ENCODE data around the gene GID4. TPM values are rescaled to one million over a fixed set of nuclear protein-coding genes. Genes with fewer than 3 reads are reported as not detected.
A peak's percentile ranks its signal among the peaks of the same experiment; 100 is the strongest.
"Not testable (repeated sequence)": the region's sequence is repeated elsewhere in the genome, so short reads cannot be mapped to it uniquely, and the experiment has no call there.

The GID4 gene
- total RNA-seq, 1 donor, result 13.0 TPM

GRCh38 chr17:17993852-17994251 is 45.4 kb upstream of the GID4 start:
- DNase-seq (ENCODE audit: insufficient read length, low spot score, missing footprints), result peak; percentile 27
- Histone ChIP-seq H3K79me2 (ENCODE audit: insufficient read depth, low read length) (no peaks in the 10 kb centered on the region), H3K4me1 (ENCODE audit: insufficient read depth, low read length) (peaks cover 10% of the 10 kb centered on the region), H3K9me3 (ENCODE audit: low read depth, low read length) (no peaks in the 10 kb centered on the region), H2AFZ (ENCODE audit: low read length) (no peak overlapping the region), H3K27ac (ENCODE audit: low read depth, low read length) (no peak overlapping the region), H4K20me1 (ENCODE audit: insufficient read depth, low read length) (no peaks in the 10 kb centered on the region), H3K27me3 (ENCODE audit: insufficient read depth, low read length) (no peaks in the 10 kb centered on the region), H3K4me2 (ENCODE audit: insufficient read depth, low read length) (no peak overlapping the region), H3K4me3 (ENCODE audit: insufficient read depth, low read length) (no peak overlapping the region), H3K36me3 (ENCODE audit: insufficient read depth, low read length) (no peaks in the 10 kb centered on the region)
- TF ChIP-seq CTCF (IDR thresholded peaks at IDR 0.05; ENCODE audit: extremely low read depth, low read depth, low read length), result no peak

DNA sequence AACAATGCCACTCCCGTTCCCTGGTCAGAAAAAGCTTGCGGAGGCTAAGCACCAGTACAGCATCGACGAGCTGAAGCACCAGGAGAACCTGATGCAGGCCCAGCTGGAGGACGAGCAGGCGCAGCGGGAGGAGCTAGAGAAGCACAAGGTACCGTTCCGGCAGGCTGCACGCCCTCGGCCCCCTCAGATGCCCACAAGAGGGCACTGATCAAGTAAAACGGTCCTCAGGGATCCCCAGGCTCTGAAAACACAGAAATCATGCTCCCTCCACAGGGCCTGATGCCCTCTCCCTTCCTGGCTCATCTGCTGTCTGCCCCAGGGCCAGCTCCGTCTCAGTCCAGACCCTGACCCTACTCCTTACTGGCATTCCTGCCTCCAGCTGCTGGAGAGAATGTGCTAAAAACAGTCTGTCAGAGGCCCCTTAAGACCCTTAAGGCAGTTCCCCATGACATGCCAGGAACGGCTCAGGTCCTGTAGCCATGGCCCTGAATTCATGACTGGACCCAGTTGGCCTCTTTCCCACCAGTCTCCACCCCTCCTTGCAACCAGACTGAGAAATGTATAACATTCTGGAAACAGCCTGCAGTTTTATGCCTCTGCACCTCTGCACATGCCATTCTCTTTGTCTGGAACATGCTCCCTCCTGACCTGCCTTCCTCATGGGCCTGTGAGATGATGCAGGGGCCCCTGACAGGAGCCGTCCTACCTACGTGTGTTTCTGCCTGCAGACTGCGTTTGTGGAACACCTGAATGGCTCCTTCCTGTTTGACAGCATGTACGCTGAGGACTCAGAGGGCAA is 44.7 kb upstream of the GID4 start:
- no peaks in the 10 kb centered on the region for H3K9me3 ChIP-seq (ENCODE audit: low read depth, low read length)
- H4K20me1 ChIP-seq (ENCODE audit: insufficient read depth, low read length), result no peaks in the 10 kb centered on the region
- no peaks in the 10 kb centered on the region for H3K27me3 ChIP-seq (ENCODE audit: insufficient read depth, low read length)
- peaks cover 10% of the 10 kb centered on the region for H3K4me1 ChIP-seq (ENCODE audit: insufficient read depth, low read length)
- TF ChIP-seq CTCF (IDR thresholded peaks at IDR 0.05; ENCODE audit: extremely low read depth, low read depth, low read length), result peak; percentile 42
- H3K4me3 ChIP-seq (ENCODE audit: insufficient read depth, low read length), result no peak overlapping the region
- H3K4me2 ChIP-seq (ENCODE audit: insufficient read depth, low read length), result no peak overlapping the region
- H3K27ac ChIP-seq (ENCODE audit: low read depth, low read length), result no peak overlapping the region
- no peaks in the 10 kb centered on the region for H3K36me3 ChIP-seq (ENCODE audit: insufficient read depth, low read length)
- peak; percentile 73 for DNase-seq (ENCODE audit: insufficient read length, low spot score, missing footprints)
- H3K79me2 ChIP-seq (ENCODE audit: insufficient read depth, low read length), result no peaks in the 10 kb centered on the region
- H2AFZ ChIP-seq (ENCODE audit: low read length), result no peak overlapping the region

- not testable (repeated sequence) for H3K4me2 ChIP-seq (ENCODE audit: insufficient read depth, low read length); H2AFZ ChIP-seq (ENCODE audit: low read length); H3K4me1 ChIP-seq (ENCODE audit: insufficient read depth, low read length); H3K27ac ChIP-seq (ENCODE audit: low read depth, low read length); H4K20me1 ChIP-seq (ENCODE audit: insufficient read depth, low read length); H3K9me3 ChIP-seq (ENCODE audit: low read depth, low read length); DNase-seq (ENCODE audit: insufficient read length, low spot score, missing footprints); H3K79me2 ChIP-seq (ENCODE audit: insufficient read depth, low read length); H3K36me3 ChIP-seq (ENCODE audit: insufficient read depth, low read length); H3K4me3 ChIP-seq (ENCODE audit: insufficient read depth, low read length); H3K27me3 ChIP-seq (ENCODE audit: insufficient read depth, low read length)
Observed at GRCh38 chr17:17995887-17996286, 43.3 kb upstream of the GID4 start.

DNA sequence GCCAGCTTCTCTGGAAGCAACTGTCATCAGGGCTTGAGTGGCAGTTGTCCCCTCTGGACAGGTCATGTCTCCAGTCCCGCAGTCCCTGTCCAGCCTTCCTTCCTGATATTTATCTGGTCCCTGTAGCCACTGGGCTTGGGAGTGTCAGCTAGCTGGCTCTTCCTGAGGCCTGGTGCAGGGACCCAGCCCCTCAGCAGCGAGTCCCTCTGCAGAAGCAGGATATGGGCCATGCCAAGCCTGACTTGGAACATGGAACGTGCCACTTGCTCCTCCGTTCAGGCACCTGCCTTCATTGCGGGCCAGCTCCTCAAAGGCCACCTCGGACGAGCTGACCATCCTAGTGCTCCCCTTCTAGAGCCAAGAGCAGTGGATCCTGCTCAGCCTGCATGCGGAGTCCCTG is 40.3 kb upstream of the GID4 start:
- no peak overlapping the region for H2AFZ ChIP-seq (ENCODE audit: low read length)

More for the DNA sequence above, 40.3 kb upstream of the GID4 start:
- H3K27me3 ChIP-seq (ENCODE audit: insufficient read depth, low read length), result no peaks in the 10 kb centered on the region
- DNase-seq (ENCODE audit: insufficient read length, low spot score, missing footprints), result no peak
- H3K27ac ChIP-seq (ENCODE audit: low read depth, low read length), result no peak overlapping the region
- no peaks in the 10 kb centered on the region for H3K9me3 ChIP-seq (ENCODE audit: low read depth, low read length)
- H3K4me2 ChIP-seq (ENCODE audit: insufficient read depth, low read length), result no peak overlapping the region
- no peak for TF ChIP-seq CTCF (IDR thresholded peaks at IDR 0.05; ENCODE audit: extremely low read depth, low read depth, low read length)
- no peaks in the 10 kb centered on the region for H3K36me3 ChIP-seq (ENCODE audit: insufficient read depth, low read length)
- H4K20me1 ChIP-seq (ENCODE audit: insufficient read depth, low read length), result peaks cover under 1% of the 10 kb centered on the region
- no peak overlapping the region for H3K4me3 ChIP-seq (ENCODE audit: insufficient read depth, low read length)
- H3K79me2 ChIP-seq (ENCODE audit: insufficient read depth, low read length), result no peaks in the 10 kb centered on the region
- no peaks in the 10 kb centered on the region for H3K4me1 ChIP-seq (ENCODE audit: insufficient read depth, low read length)
